Astrocyte of the spinal cord (primary cell): ENCODE measurements around the gene PIK3C2G.

Source experiments
- DNase-seq: peaks from one replicate; pipeline ENCODE4 v3.0.0; 2011; ENCODE audit warnings: low read depth, low spot score
- H3K4me3 ChIP-seq: 2 replicates; pipeline ENCODE4 v1.5.1; 2011; ENCODE audit warnings: low read depth, mild to moderate bottlenecking, low read length, moderate library complexity
- CTCF ChIP-seq: IDR thresholded peaks from 2 replicates; pipeline ENCODE4 v1.5.1; 2012; ENCODE audit warnings: low read depth, mild to moderate bottlenecking, low read length, inconsistent platforms
- in situ Hi-C: cut with HindIII; loops from 2 replicates; pipeline ENCODE4 v1.10.0; 2017; ENCODE audit warnings: low sequenced_read_pairs

The PIK3C2G gene

GRCh38 chr12:18576104-18576626 lies 314.8 kb downstream of the PIK3C2G start:
- no peak overlapping the region for H3K4me3 ChIP-seq
- peak; percentile 1 for DNase-seq
- in situ Hi-C loops: no loop called here
- no peak for TF ChIP-seq CTCF

- no peak for DNase-seq
- TF ChIP-seq CTCF: no peak
- in situ Hi-C loops: no loop called here
- H3K4me3 ChIP-seq: no peak overlapping the region
Observed at GRCh38 chr12:18576648-18577047, 315.3 kb downstream of the PIK3C2G start.

DNA sequence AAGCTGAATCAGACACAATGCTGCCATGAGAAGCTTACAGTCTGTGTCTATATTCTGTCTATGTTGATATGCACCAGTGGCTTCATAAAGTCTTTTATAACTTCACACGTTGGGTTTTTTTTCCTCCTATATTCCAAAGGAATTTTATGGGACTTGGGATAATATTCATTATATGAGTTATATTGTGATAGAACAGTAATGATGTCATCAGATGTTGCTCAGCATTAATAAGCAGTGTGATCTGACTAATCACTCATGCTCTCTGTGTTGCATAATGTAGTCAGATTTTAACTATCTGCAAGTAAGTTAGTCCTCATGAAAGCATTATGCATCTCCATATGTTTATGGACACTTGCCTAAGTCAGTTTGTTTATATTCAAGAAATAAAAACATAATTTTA lies 316.9 kb downstream of the PIK3C2G start:
- DNase-seq: no peak
- in situ Hi-C loops: no loop called here
- H3K4me3 ChIP-seq: no peak overlapping the region
- TF ChIP-seq CTCF: no peak

DNA sequence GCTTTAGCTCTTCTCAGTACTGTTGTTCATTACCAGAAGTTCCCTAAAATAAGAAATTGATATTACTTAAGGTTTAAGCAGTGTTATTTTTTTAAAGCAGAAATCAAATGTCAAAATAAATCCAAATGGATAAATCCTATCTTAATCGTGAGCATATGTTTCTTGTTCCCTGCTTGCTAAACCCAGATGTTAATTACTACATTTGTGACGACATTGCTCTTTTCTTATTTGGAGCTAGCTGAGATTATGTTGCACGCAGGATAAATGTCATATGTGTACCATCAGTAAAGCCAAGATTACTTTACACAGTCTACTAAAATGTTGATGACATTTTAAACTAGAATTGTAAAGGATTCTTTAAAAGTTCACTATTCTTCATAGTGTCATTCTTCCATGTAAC lies 319.0 kb downstream of the PIK3C2G start:
- DNase-seq: no peak

GRCh38 chr12:18580706-18581105 lies 319.4 kb downstream of the PIK3C2G start:
- in situ Hi-C loops: no loop called here

More for the DNA sequence above, 319.0 kb downstream of the PIK3C2G start:
- H3K4me3 ChIP-seq: no peak overlapping the region
- in situ Hi-C loops: no loop called here
- TF ChIP-seq CTCF: no peak

DNA sequence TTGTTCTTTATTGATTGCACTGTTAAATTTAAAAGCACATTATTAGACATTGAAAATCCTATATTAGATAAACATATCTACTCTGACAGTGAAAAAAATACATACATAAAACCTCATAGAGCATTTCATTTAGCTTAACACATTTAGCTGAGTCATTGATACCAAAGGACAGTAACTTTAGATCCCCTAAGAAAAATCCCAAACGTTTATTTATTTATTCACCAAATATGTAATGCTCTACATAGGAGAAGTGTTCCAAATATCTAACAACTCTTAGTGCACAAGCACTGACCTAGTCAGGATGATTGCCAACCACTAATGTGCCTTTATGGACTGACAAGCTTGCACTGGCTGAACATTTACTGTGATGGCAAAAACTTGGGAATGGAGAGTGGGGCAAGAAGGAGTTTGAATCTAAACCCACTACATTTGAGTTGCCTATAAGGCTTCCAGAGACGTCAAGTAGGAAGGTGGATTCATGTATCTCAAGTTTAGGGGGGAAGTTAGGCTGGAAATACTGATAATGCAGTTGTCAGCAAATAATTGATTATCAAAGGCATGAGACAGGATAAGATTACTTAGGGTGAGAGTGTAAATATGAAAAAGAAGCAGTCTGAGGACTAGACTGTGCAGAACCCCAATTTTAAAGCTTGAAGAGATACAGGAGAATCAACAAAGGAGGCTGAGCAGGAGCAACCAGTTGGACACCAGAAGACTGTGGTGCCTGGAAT lies 320.1 kb downstream of the PIK3C2G start:
- TF ChIP-seq CTCF: no peak
- H3K4me3 ChIP-seq: no peak overlapping the region
- in situ Hi-C loops: no loop called here
- DNase-seq: no peak

More at GRCh38 chr12:18580706-18581105, 319.4 kb downstream of the PIK3C2G start:
- TF ChIP-seq CTCF: no peak
- no peak for DNase-seq
- H3K4me3 ChIP-seq: no peak overlapping the region
